HG03097 (cell line): ENCODE data around the gene EZH1.

Experiments used
- ATAC-seq: cut with Tn5 transposase; IDR thresholded peaks from one replicate; pipeline ENCODE4 v1.9.1; 2021; ENCODE audit not compliant: unreplicated experiment, low FRiP score

The EZH1 gene

DNA sequence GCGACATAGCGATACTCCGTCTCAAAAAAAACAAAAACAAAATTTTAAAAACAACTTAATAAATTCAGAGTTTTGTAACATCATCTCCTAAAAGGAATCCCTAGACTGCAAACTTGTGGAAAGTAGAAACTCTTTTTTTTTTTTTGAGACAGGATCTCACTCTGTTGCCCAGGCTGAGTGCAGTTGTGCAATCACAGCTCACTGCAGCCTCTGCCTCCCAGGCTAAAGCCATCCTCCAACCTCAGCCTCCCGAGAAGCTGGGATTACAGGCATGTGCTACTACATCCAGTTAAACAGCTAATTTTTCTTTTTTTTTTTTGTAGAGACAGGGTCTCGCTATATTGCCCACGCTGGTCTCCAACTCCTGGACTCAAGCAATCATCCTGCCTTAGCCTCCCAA lies 19.7 kb downstream of the EZH1 start:
- no peak for ATAC-seq

DNA sequence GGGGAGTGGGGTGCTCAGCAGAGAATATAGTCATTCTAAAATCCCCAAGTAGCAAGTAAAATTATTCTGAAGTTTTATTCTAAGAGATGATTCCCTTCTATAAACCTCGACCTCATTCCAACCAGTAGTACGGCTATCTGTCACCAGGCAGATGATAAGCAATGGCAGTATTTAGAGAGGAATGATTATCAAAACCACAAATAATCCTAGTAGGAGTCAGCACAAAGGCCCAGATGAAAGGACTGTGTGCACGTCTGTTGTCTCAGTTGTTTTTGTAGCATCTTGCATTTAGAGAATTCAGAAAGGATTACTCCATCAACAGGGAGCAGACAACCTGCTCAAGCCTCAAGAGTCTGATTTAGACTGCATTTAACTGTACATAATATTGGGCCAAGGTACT lies 21.2 kb downstream of the EZH1 start:
- no peak for ATAC-seq

GRCh38 chr17:42720996-42721583 lies 23.8 kb downstream of the EZH1 start:
- no peak for ATAC-seq

GRCh38 chr17:42709561-42709960 lies 35.3 kb downstream of the EZH1 start:
- no peak for ATAC-seq

- no peak for ATAC-seq
These were observed 36.3 kb downstream of the EZH1 start for GRCh38 chr17:42708588-42708987.

DNA sequence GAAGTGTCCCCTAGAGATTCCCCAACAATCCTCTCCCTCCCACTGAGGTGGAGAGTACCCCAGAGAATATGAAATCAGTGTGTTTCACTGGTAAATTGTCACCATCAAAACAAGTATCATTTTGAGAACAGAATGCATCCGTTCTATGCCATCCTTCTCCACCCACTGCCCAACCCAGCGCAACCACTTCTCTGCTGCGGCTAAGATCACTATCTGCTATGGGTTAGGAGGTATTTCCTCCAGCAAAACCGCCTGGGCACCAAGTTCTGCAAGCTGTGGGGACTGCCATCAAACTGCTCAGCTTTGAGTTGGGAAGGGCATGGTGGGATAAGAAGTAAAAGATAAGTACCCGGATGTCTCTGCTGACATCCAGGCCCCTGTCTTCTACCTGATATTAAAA lies 38.1 kb downstream of the EZH1 start:
- ATAC-seq = no peak

DNA sequence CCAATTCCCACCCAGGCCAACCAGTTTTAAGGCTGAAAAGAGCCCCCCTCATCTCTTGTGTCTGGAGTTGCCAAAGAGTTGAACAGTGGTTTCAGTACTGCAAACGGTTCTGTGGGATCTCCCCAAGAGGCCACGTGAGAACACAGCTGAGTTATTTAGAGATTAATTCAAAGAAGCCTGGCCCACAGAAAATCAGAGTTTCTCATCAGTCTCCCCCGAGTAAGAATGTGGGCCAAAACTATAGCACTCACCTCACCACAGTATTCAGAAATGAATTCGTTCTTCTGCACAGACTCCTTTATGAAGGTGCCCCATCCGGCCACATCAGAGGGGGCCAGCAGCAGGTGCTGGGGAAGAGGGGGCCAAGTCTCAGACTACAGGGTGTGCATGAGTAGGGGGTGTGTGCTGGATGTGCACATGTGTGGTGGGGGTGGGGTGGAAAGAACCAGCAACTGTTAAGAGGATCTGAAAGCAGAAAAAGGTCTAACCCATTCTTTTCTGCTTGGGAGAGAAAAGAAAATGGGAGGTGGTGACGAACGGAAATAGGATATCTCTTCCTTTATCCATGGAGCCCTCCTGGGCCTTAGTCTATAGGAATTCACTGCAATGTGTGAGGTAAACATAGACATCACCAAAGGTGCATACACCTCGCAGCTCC lies 39.9 kb downstream of the EZH1 start:
- no peak for ATAC-seq

- ATAC-seq = no peak
These were observed 40.4 kb downstream of the EZH1 start for GRCh38 chr17:42704490-42704836.

- ATAC-seq = no peak
These were observed 42.4 kb downstream of the EZH1 start for GRCh38 chr17:42702446-42702845.

DNA sequence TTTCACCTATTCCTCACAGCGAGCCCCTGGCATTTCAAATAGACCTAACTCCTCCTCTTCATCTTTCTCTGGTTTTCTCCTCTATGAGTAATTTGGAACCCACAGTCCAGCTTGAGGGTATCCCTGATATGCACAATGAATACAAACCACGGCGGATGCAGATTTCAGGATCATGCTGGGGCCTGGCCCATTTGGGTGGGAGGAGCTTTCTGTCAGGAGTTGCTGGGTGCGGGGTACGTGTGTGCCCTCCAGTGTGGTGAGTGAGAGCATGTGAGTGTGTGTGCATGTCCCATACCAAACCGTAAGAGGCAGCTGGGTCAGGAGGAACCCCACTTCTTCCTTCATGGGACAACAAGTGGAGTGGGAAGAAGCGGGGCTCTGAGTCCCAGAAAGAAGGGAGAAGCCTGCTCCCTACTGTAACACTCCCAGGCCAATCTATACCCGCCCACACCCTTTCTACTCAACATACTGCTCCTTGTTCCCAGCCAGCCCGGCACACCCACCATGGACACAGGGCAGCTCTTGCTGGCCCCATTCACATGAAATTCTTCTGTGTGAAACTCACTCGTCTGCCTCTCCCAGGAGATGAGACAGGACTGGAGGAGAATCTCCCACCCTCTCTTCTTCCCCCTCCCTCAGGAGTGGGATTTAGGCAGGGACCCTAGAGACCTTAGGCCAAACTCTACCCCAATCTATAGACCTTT lies 44.1 kb downstream of the EZH1 start:
- no peak for ATAC-seq

DNA sequence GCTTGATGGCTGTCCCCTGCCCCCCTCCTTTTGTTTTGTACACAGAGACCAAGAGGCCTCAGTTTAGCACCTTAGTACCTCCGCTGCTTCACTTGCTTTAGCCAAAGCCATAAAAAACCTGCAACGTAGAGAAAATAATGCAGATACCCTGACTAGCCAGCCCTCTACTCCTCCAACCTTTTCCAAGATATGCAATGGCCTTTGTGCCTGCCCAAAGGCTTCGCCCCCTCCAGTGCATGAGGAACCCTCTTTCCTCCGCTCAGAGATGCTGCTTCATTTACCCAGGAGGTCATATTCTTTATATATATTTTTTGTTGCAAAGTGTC lies 45.5 kb downstream of the EZH1 start:
- ATAC-seq = no peak

- ATAC-seq = no peak
These were observed 46.0 kb downstream of the EZH1 start for GRCh38 chr17:42698736-42699414.

- no peak for ATAC-seq
These were observed 47.6 kb downstream of the EZH1 start for GRCh38 chr17:42697108-42697811.

GRCh38 chr17:42695500-42695899 lies 49.3 kb downstream of the EZH1 start:
- ATAC-seq = no peak

- no peak for ATAC-seq
These were observed 50.3 kb downstream of the EZH1 start for GRCh38 chr17:42694524-42694923.

DNA sequence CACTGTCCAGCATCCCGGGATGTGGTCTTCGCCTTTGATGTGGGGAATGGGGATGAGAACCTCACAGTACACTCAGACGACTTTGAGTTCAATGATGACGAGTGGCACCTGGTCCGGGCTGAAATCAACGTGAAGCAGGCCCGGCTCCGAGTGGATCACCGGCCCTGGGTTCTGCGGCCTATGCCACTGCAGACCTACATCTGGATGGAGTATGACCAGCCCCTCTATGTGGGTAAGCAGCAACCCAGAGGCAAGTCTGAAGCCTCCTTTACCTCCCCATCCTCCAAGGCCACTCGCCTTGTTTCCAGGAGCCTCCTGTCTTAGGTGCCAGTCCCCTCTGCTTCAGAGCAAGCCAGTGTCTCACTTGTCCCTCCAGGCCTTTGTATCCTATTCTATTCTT lies 52.4 kb downstream of the EZH1 start:
- ATAC-seq = no peak

DNA sequence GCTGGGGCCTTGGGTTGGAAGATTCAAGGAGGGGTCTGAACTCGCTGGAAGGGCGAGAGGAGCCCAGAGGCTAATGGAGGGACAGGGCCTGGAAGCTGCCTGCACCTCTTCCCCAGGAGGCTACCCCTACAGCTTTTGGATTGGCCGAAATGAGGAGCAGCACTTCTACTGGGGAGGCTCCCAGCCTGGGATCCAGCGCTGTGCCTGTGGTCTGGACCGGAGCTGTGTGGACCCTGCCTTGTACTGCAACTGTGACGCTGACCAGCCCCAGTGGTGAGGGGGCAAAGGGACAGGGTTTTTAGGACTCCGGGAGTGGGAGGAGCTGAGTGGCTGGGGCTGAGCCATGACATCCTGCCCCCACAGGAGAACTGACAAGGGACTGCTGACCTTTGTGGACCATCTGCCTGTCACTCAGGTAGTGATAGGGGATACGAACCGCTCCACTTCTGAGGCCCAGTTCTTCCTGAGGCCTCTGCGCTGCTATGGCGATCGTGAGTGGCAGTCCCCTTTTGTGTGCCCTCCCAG lies 53.8 kb downstream of the EZH1 start:
- ATAC-seq = no peak

GRCh38 chr17:42690596-42690995 lies 54.2 kb downstream of the EZH1 start:
- ATAC-seq = no peak

GRCh38 chr17:42687707-42688320 lies 57.0 kb downstream of the EZH1 start:
- no peak for ATAC-seq

- no peak for ATAC-seq
These were observed 58.2 kb downstream of the EZH1 start for GRCh38 chr17:42686520-42687128.
